NCI-H774 (cell line): ENCODE measurements around the gene SREBF2.
"Not testable (repeated sequence)": the region's sequence is repeated elsewhere in the genome, so short reads cannot be mapped to it uniquely, and the experiment has no call there.

Source experiments
- DNase-seq: peaks from one replicate; lab custom pipeline; 2025; lab: John Stamatoyannopoulos, UW

SREBF2 gene

GRCh38 chr22:41842996-41843970 is 10.4 kb downstream of the SREBF2 start:
- DNase-seq = no peak

- no peak for DNase-seq
Observed at GRCh38 chr22:41844036-41844435, 11.1 kb downstream of the SREBF2 start.

GRCh38 chr22:41844513-41844912 is 11.6 kb downstream of the SREBF2 start:
- DNase-seq = no peak

- DNase-seq = no peak
Observed at GRCh38 chr22:41845380-41846267, 12.7 kb downstream of the SREBF2 start.

- no peak for DNase-seq
Observed at GRCh38 chr22:41846268-41846987, 13.5 kb downstream of the SREBF2 start.

GRCh38 chr22:41847300-41847699 is 14.4 kb downstream of the SREBF2 start:
- DNase-seq = no peak

GRCh38 chr22:41848468-41848867 is 15.6 kb downstream of the SREBF2 start:
- no peak for DNase-seq

- DNase-seq = no peak
Observed at GRCh38 chr22:41856469-41856868, 23.6 kb downstream of the SREBF2 start.

GRCh38 chr22:41857155-41857859 is 24.4 kb downstream of the SREBF2 start:
- DNase-seq = no peak

GRCh38 chr22:41857860-41858199 is 24.9 kb downstream of the SREBF2 start:
- DNase-seq = no peak

GRCh38 chr22:41862160-41862529 is 29.2 kb downstream of the SREBF2 start:
- no peak for DNase-seq

GRCh38 chr22:41862530-41863266 is 29.8 kb downstream of the SREBF2 start:
- no peak for DNase-seq

- no peak for DNase-seq
Observed at GRCh38 chr22:41863472-41863871, 30.6 kb downstream of the SREBF2 start.

GRCh38 chr22:41868556-41868955 is 35.7 kb downstream of the SREBF2 start:
- no peak for DNase-seq

GRCh38 chr22:41870081-41870480 is 37.2 kb downstream of the SREBF2 start:
- DNase-seq = not testable (repeated sequence)

GRCh38 chr22:41870786-41871185 is 37.9 kb downstream of the SREBF2 start:
- DNase-seq = no peak

GRCh38 chr22:41873391-41873790 is 40.5 kb downstream of the SREBF2 start:
- DNase-seq = no peak

GRCh38 chr22:41874090-41874489 is 41.2 kb downstream of the SREBF2 start:
- no peak for DNase-seq

- no peak for DNase-seq
Observed at GRCh38 chr22:41875531-41876270, 42.8 kb downstream of the SREBF2 start.

- DNase-seq = no peak
Observed at GRCh38 chr22:41876275-41876674, 43.4 kb downstream of the SREBF2 start.
